ENCODE data around the gene KAZN.

DNA sequence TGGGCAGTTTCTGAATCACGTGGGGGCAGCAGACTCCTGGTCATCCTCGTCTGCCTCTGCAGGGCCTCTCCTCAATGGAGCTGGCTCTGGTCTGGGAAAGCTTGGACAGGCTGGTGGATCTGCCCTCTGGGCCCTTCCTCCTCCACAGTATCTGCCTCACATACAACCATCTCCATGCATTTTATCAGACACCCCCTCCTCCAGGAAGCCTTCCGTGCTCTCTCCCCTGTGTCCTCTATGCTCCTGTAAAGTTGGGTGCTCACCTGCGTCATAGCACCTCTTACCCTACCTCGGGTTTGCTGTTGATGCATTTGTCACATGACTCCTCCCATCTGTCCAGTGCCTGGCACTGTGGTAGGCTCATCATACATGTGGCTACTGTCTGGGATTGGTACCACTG, 459.3 kb downstream of the KAZN start:
- TF ChIP-seq, protein P1, sequence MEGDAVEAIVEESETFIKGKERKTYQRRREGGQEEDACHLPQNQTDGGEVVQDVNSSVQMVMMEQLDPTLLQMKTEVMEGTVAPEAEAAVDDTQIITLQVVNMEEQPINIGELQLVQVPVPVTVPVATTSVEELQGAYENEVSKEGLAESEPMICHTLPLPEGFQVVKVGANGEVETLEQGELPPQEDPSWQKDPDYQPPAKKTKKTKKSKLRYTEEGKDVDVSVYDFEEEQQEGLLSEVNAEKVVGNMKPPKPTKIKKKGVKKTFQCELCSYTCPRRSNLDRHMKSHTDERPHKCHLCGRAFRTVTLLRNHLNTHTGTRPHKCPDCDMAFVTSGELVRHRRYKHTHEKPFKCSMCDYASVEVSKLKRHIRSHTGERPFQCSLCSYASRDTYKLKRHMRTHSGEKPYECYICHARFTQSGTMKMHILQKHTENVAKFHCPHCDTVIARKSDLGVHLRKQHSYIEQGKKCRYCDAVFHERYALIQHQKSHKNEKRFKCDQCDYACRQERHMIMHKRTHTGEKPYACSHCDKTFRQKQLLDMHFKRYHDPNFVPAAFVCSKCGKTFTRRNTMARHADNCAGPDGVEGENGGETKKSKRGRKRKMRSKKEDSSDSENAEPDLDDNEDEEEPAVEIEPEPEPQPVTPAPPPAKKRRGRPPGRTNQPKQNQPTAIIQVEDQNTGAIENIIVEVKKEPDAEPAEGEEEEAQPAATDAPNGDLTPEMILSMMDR (optimal IDR thresholded peaks at IDR 0.05 in 1 of 3, IDR thresholded peaks at IDR 0.05 in 1 of 3, conservative IDR thresholded peaks at IDR 0.05 in 1 of 3; ENCODE audit: extremely low read depth in 1 of 3, insufficient read depth in 2 of 3, low read length in 3 of 3): no peak
- TF ChIP-seq EZH2 (IDR thresholded peaks at IDR 0.05; ENCODE audit: low read length): no peak
